ENCODE data around the gene MXD1. TPM values are rescaled to one million over a fixed set of nuclear protein-coding genes. Genes with fewer than 3 reads are reported as not detected.

Gene MXD1
- total RNA-seq, 1 experiment from 2014 or later, result 3.1 TPM

DNA sequence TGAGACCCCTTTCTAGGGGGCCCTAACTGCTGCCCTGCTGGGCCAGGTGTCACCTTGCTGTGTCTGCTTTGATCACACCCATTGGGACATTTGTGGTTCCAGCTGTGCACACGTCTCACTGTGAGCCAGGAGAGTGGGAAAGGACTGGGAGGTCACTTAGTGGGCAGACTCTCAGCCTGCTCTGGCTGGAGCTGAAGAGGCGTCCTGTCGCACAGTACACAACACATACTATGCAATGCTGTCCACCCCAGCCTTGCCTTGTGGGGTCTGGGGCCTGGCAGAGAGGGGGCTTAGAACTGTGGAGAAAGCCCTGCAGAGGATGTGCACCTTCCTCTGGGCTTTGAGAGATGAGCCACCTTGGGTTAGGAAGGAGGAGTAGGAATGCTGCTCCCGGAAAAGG lies 71.8 kb downstream of the MXD1 start:
- no peak overlapping the region for H3K4me3 ChIP-seq
- H3K27ac ChIP-seq, result no peak overlapping the region
- H3K27me3 ChIP-seq (replicated peaks), result no peaks in the 10 kb centered on the region
- DNase-seq (ENCODE audit: low read depth in 1 of 2, low spot score in 2 of 2), result no peak
- no peaks in the 10 kb centered on the region for H3K9me3 ChIP-seq (replicated peaks)
- H3K36me3 ChIP-seq, result no peaks in the 10 kb centered on the region
- H3K4me1 ChIP-seq (replicated peaks), result no peaks in the 10 kb centered on the region

DNA sequence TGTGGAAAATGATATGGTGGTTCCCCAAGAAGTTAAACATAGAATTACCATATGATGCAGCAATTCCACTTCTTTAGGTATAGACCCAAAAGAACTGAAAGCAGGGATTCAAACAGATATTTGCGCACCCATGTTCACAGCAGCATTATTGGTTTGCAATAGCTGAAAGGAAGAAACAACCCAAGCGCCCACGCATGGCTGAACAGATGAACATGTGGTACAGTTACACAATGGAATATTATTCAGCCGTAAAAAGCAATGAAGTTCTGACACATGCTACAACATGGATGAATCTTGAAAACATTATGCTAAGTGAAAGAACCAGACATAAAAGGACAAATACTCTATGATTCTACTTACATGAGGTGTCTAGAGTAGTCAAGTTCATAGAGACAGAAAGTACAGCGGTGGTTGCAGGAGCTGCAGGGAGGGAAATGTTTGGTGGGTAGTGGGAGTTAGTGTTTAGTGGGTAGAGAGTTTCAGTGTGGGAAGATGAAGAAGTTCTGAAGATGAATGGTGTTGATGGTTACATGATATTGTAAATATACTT lies 73.3 kb downstream of the MXD1 start:
- H3K9me3 ChIP-seq (replicated peaks), result no peaks in the 10 kb centered on the region
- no peaks in the 10 kb centered on the region for H3K36me3 ChIP-seq
- H3K4me1 ChIP-seq (replicated peaks), result no peaks in the 10 kb centered on the region
- DNase-seq (ENCODE audit: low read depth in 1 of 2, low spot score in 2 of 2), result no peak
- H3K4me3 ChIP-seq, result no peak overlapping the region
- H3K27ac ChIP-seq, result no peak overlapping the region
- no peaks in the 10 kb centered on the region for H3K27me3 ChIP-seq (replicated peaks)

GRCh38 chr2:69989009-69989408 lies 74.1 kb downstream of the MXD1 start:
- Histone ChIP-seq H3K27ac (no peak overlapping the region), H3K4me1 (replicated peaks) (no peaks in the 10 kb centered on the region), H3K36me3 (no peaks in the 10 kb centered on the region), H3K4me3 (no peak overlapping the region), H3K27me3 (replicated peaks) (no peaks in the 10 kb centered on the region), H3K9me3 (replicated peaks) (no peaks in the 10 kb centered on the region)
- DNase-seq (ENCODE audit: low read depth in 1 of 2, low spot score in 2 of 2), result no peak

- Histone ChIP-seq H3K4me3 (no peak overlapping the region), H3K27me3 (replicated peaks) (no peaks in the 10 kb centered on the region), H3K4me1 (replicated peaks) (no peaks in the 10 kb centered on the region), H3K36me3 (no peaks in the 10 kb centered on the region), H3K27ac (no peak overlapping the region), H3K9me3 (replicated peaks) (no peaks in the 10 kb centered on the region)
- no peak for DNase-seq (ENCODE audit: low read depth in 1 of 2, low spot score in 2 of 2)
Observed at GRCh38 chr2:69989441-69990105, 74.7 kb downstream of the MXD1 start.

Other genes starting within 250 kb of the MXD1 start
- 9.6 and 18.2 TPM in 2 replicates for gene ANXA4, start 173.0 kb upstream of the MXD1 start, total RNA-seq (2014; rRNA removed; shearing (Covaris generic))
- 12.4 and 20.1 TPM in 2 replicates for gene GMCL1, start 85.4 kb upstream of the MXD1 start, total RNA-seq (2014; rRNA removed; shearing (Covaris generic))
- 130 and 195 TPM in 2 replicates for gene SNRNP27, start 21.2 kb upstream of the MXD1 start, total RNA-seq (2014; rRNA removed; shearing (Covaris generic))
- gene ASPRV1, start 46.5 kb downstream of the MXD1 start, total RNA-seq (2014; rRNA removed; shearing (Covaris generic)), result 0.08 TPM in 1 of 2 replicates, not detected in the other
- gene PCBP1, start 172.4 kb downstream of the MXD1 start, total RNA-seq (2014; rRNA removed; shearing (Covaris generic)), result 17.7 and 25.2 TPM in 2 replicates